KMS-11 (cell line): ENCODE results near the gene GALE.
A peak's percentile ranks its signal among the peaks of the same experiment; 100 is the strongest.

Source experiments
- H2AFZ ChIP-seq: fragments of 200-600 bp; sonication (generic); 2 replicates; pipeline ENCODE4 v1.6.1; 2016; ENCODE audit warnings: antibody characterized with exemption, mixed run types, low read depth
- H3K27ac ChIP-seq: fragments of 200-600 bp; sonication (generic); 2 replicates; pipeline ENCODE4 v1.6.1; 2016; ENCODE audit warnings: mild to moderate bottlenecking, mixed run types
- H3K27me3 ChIP-seq: fragments of 200-600 bp; sonication (generic); 2 replicates; pipeline ENCODE4 v1.6.1; 2017; ENCODE audit warnings: mild to moderate bottlenecking, low read depth, mixed run types, moderate library complexity; ENCODE audit not compliant: insufficient read depth
- H3K36me3 ChIP-seq: fragments of 200-600 bp; sonication (generic); 2 replicates; pipeline ENCODE4 v1.6.1; 2017; ENCODE audit warnings: mild to moderate bottlenecking, mixed run types; ENCODE audit not compliant: insufficient read depth
- H3K4me1 ChIP-seq: fragments of 200-600 bp; sonication (generic); 2 replicates; pipeline ENCODE4 v1.6.1; 2016; ENCODE audit warnings: mild to moderate bottlenecking, low read depth, mixed run types; ENCODE audit not compliant: poor library complexity, severe bottlenecking
- H3K4me2 ChIP-seq: fragments of 200-600 bp; sonication (generic); 2 replicates; pipeline ENCODE4 v1.7.0; 2016; ENCODE audit warnings: mild to moderate bottlenecking, mixed run types
- H3K4me3 ChIP-seq: fragments of 200-600 bp; sonication (generic); IDR thresholded peaks from 2 replicates; pipeline ENCODE4 v1.6.1; 2017; ENCODE audit warnings: low read depth, low read length, mixed read lengths; ENCODE audit not compliant: insufficient read depth
- H3K79me2 ChIP-seq: fragments of 200-600 bp; sonication (generic); 2 replicates; pipeline ENCODE4 v1.6.1; 2016; ENCODE audit warnings: low read depth, mixed run types; ENCODE audit not compliant: insufficient read depth
- H3K9ac ChIP-seq: fragments of 200-600 bp; sonication (generic); 2 replicates; pipeline ENCODE4 v1.6.1; 2016; ENCODE audit warnings: mild to moderate bottlenecking, mixed run types
- H4K20me1 ChIP-seq: fragments of 200-600 bp; sonication (generic); 2 replicates; pipeline ENCODE4 v1.6.1; 2016; ENCODE audit warnings: mild to moderate bottlenecking, mixed run types; ENCODE audit not compliant: insufficient read depth
- CTCF ChIP-seq: fragments of 200-600 bp; sonication (generic); conservative IDR thresholded peaks from 2 replicates; pipeline ENCODE4 v1.6.1; 2017; ENCODE audit warnings: low read depth, mild to moderate bottlenecking, antibody characterized with exemption, low read length, moderate library complexity, mixed read lengths

The GALE gene

DNA sequence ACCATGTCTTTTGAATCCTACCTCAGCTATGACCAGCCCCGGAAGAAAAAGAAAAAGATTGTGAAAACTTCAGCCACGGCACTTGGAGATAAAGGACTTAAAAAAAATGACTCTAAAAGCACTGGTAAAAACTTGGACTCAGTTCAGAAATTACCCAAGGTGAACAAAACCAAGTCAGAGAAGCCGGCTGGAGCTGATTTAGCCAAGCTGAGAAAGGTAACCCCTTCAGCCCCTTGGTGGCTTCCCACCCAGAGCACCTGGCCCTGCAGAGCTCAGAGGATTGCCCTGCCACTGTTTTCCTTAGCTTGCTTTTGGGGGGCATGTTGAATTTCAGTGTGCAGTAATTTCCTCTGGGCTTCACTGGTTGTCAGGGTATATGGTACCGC lies 48.7 kb downstream of the GALE start:
- H3K9ac ChIP-seq, result no peak overlapping the region

GRCh38 chr1:23751050-23751814 lies 49.3 kb downstream of the GALE start:
- H3K79me2 ChIP-seq, result peaks cover 22% of the 10 kb centered on the region; the same call in 1 of the 2 replicates
- peaks cover 14% of the 10 kb centered on the region for H3K36me3 ChIP-seq

More for the DNA sequence above, 48.7 kb downstream of the GALE start:
- no peaks in the 10 kb centered on the region for H3K27me3 ChIP-seq
- H3K4me1 ChIP-seq, result peaks cover 8% of the 10 kb centered on the region
- H3K36me3 ChIP-seq, result peaks cover 14% of the 10 kb centered on the region
- TF ChIP-seq CTCF, result no peak
- no peak overlapping the region for H2AFZ ChIP-seq
- H3K27ac ChIP-seq, result no peak overlapping the region
- peaks cover 5% of the 10 kb centered on the region for H4K20me1 ChIP-seq
- H3K4me2 ChIP-seq, result no peak overlapping the region
- peaks cover 16% of the 10 kb centered on the region; the same call in 1 of the 2 replicates for H3K79me2 ChIP-seq
- H3K4me3 ChIP-seq, result no peak overlapping the region

DNA sequence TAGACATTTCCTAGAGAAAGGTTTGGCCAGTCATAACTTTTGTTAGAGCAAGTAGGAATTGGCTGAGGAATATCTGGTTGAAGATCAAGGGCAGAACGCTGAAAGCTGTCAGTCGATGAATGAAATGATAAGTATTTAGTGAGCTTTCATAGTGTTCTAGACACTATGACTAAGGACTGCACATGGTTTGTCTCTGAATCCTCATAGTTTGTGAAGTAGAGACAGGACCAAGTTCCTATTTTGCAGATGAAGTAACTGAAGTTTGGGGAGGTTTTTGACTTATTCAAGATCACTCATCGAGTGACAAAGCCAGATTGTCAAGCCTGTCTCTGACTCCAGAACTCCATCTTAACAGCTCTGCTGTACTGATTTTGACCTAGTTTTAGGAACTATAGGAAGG lies 52.5 kb downstream of the GALE start:
- no peak for TF ChIP-seq CTCF
- no peak overlapping the region for H3K9ac ChIP-seq
- H3K79me2 ChIP-seq, result peaks cover 47% of the 10 kb centered on the region
- H3K4me3 ChIP-seq, result no peak overlapping the region
- H3K4me2 ChIP-seq, result no peak overlapping the region
- no peak overlapping the region for H3K27ac ChIP-seq
- H3K36me3 ChIP-seq, result peaks cover 14% of the 10 kb centered on the region
- H3K27me3 ChIP-seq, result no peaks in the 10 kb centered on the region
- peaks cover 10% of the 10 kb centered on the region for H4K20me1 ChIP-seq
- no peak overlapping the region for H2AFZ ChIP-seq
- peaks cover 26% of the 10 kb centered on the region for H3K4me1 ChIP-seq

More at GRCh38 chr1:23751050-23751814, 49.3 kb downstream of the GALE start:
- peaks cover 8% of the 10 kb centered on the region for H3K4me1 ChIP-seq
- H4K20me1 ChIP-seq, result peaks cover 7% of the 10 kb centered on the region
- no peak overlapping the region for H3K4me3 ChIP-seq
- no peak overlapping the region for H3K9ac ChIP-seq
- no peak overlapping the region for H3K27ac ChIP-seq
- no peak overlapping the region for H3K4me2 ChIP-seq
- H2AFZ ChIP-seq, result no peak overlapping the region
- H3K27me3 ChIP-seq, result no peaks in the 10 kb centered on the region
- TF ChIP-seq CTCF, result peak; percentile 83
